Hippocampal formation (tissue), 2 donors: ENCODE measurements around the gene CBX3.
"Not testable (repeated sequence)": the region's sequence is repeated elsewhere in the genome, so short reads cannot be mapped to it uniquely, and the experiment has no call there.

ENCODE experiments used
- DNase-seq, 2 donors: peaks; one replicate each; lab custom pipeline; 2025; lab: John Stamatoyannopoulos, UW

The CBX3 gene

DNA sequence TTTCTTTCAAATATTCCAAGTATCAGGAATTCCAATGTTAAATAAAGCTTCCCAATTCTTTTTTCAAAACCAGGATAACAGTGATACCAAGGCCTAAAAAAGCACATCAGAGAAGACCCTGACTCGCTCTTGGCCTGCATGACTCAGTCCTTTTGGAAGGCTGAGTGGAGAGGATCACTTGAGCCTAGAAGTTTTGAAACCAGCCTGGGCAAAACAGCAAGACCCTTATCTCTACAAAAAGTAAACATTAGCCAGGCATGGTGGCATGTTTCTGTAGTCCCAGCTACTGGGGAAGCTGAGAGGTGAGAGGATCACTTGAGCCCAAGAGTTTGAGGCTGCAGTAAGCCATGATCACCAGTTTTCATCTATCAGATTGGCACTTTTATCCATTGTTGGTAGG, 30.9 kb upstream of the CBX3 start:
- DNase-seq = no peak

- DNase-seq = no peak
Measured at GRCh38 chr7:26171601-26172000, 29.9 kb upstream of the CBX3 start.

- DNase-seq = no peak
Measured at GRCh38 chr7:26172048-26172447, 29.5 kb upstream of the CBX3 start.

- not testable (repeated sequence) for DNase-seq
Measured at GRCh38 chr7:26175903-26176302, 25.6 kb upstream of the CBX3 start.

DNA sequence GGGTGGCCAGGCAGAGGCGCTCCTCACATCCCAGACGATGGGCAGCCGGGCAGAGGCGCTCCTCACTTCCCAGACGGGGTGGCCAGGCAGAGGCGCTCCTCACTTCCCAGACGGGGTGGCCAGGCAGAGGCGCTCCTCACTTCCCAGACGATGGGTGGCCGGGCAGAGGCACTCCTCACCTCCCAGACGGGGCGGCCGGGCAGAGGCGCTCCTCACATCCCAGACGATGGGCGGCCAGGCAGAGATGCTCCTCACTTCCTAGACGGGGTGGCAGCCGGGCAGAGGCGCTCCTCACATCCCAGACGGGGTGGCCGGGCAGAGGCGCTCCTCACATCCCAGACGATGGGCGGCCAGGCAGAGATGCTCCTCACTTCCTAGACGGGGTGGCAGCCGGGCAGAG, 24.8 kb upstream of the CBX3 start:
- DNase-seq = not testable (repeated sequence)

DNA sequence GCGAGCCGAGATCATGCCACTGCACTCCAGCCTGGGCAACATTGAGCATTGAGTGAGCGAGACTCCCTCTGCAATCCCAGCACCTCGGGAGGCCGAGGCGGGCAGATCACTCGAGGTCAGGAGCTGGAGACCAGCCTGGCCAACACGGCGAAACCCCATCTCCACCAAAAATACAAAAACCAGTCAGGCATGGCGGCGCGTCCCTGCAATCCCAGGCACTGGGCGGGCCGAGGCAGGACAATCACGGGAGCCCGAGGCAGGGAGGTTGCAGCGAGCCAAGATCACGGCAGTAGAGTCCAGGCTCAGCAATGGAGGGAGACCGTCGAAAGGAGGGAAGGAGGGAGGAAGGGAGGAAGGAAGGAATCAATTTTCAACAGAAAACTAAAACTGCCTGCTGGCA, 24.3 kb upstream of the CBX3 start:
- not testable (repeated sequence) for DNase-seq

DNA sequence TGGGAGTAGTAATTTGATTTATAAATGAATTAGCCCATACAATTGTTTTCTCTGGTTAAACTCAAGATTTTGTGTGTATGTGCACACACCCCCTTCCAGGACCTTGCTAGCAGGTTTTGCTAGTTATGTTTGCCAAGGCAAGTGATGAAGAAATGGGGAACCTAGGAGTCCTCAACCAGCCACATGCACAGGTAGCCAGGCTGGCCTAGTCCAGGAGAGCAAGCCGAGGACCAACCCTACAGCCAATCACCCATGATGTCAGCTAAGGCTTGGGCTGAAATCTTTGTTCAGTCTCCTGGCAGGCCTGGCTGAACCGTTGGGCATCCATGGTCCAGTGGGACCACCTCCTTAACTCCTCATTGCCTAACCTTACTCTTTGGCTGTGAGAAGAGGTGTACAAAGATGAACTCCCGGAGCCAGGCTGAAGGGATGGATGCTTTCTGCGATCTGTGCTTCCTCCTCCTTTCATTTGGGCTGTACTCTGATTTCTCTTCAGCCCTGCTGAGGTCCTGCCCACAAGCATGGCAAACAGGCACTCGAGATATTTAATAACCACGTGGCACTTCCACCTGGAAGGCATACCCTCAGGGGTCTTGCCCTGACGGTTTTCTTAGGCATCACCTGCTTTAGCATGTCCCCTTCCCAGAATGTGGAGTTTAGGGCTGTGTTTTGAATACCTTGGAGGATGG, 23.1 kb upstream of the CBX3 start:
- DNase-seq = no peak

DNA sequence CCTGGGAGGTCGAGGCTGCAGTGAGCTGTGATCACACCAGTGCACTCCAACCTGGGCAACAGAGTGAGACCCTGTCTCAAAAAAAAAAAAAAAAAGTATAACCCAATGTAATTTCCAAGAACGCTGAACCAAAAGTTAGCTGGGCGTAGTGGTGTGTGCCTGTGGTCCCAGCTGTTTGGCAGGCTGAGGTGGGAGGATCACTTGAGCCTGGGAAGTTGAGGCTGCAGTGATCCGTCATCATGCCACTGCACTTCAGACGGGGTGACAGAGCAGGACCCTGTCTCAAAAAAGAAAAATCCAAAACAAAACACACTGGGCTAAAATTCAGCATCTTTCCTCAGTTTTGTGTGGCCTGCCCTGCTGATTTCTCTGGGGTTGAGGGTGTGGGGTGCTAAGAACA, 22.1 kb upstream of the CBX3 start:
- no peak for DNase-seq

- DNase-seq = no peak
Measured at GRCh38 chr7:26179826-26180497, 21.6 kb upstream of the CBX3 start.

DNA sequence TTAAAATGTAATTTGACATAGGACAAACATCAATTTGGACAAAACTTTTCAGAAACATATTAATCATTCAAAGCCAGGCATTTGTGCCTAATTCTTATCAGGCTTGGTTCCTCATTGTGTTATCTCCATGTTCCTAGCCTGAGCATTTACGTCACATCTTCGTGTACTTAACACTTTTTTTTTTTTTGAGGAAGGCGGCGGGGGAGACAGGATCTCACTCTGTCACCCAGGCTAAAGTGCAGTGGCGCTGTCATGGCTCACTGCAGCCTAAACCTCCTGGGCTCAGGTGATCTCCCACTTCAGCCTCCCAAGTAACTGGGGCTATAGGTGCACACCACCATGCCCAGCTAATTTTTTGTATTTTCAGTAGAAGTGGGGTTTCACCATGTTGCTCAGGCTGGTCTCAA, 20.8 kb upstream of the CBX3 start:
- no peak for DNase-seq

GRCh38 chr7:26181474-26182227, 19.9 kb upstream of the CBX3 start:
- no peak for DNase-seq

DNA sequence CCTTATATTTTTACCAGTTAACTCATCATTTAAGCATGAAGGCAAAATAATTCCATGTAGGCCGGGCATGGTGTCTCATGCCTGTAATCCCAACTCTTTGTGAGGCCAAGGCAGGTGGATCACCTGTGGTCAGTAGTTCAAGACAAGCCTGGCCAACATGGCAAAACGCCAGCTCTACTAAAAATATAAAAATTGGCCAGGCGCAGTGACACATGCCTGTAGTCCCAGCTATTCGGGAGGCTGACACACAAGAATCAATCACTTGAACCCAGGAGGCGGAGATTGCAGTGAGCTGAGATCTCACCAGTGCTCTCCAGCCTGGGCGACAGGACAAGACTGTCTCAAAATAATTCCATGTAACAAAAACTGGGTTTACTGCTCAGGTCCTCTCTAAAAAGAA, 19.3 kb upstream of the CBX3 start:
- DNase-seq = no peak

GRCh38 chr7:26182706-26183105, 18.8 kb upstream of the CBX3 start:
- no peak for DNase-seq

DNA sequence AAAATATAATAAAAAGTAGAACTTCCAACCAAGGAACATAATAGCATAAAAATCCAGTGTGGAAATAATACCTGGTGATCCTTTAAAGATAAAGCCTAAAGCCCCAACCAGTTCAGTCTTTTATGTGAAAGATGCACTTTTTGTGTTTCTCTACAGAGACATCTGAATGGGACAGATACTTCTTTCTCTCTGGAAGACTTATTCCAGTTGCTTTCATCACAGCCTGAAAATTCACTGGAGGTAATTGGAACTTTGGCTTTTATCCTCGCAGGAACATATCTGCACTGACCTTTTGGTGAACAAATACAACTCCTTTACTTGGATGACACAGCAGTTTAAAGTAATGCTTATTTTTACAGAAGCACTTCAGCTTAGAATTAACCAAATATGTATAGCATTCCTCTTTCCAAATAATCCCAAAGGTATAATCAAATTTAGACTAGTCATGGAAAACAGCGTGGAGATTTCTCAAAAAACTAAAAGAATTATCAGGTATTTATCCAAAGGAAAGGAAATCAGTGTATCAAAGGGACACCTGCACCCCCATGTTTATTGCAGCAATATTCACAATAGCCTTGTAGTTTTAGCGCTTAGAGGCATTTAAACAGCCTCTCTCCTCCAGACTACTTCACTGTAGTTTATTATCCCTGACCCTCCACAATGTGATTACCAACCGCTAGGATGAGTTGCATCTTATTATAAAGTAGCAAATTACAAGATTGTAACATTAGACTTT, 17.8 kb upstream of the CBX3 start:
- no peak for DNase-seq

GRCh38 chr7:26184281-26185101, 17.1 kb upstream of the CBX3 start:
- DNase-seq = not testable (repeated sequence)

GRCh38 chr7:26185131-26185843, 16.3 kb upstream of the CBX3 start:
- DNase-seq = no peak

GRCh38 chr7:26185844-26186180, 15.7 kb upstream of the CBX3 start:
- no peak for DNase-seq

DNA sequence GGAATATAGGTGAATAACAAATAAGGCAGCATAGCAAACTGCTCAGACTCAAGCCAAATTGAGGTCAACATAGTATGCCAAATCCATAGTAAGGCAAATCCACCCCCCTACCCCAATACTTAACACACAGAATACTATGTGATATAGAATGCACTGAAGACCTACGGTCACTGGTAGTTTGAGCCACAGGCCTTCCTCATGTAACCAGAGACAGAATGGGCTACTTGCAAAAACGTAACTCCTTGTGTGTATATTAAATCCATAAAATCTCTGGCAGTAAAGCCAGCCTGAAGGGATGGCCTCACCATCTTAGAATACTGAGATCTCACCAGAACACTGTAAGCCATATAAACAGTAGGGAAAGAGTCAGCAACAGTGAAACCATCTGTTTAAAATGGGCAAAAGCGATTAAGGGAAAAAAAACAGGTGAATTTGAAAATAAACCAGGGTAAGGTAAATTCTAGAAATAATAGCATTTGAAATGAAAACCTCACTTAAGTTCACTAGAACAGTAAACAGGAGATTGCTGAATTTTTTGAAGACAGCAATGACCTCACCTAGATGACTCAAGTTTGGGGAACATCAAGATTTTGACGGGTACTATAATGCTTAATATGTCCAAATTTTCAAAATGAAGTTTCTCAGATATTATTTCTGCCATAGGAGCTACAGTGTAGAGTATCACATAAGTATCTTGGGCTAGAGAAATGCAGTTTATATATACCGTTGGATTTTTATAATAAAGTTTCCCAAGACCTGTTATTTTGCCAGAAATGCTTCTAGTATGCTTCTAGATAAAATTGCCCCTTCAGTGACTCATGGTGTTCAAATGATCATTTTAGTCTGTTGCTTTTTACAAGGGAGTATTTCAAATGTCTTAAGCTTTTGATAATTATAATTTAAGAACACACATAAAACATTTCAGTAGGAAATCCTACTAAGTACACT, 14.9 kb upstream of the CBX3 start:
- DNase-seq = no peak

DNA sequence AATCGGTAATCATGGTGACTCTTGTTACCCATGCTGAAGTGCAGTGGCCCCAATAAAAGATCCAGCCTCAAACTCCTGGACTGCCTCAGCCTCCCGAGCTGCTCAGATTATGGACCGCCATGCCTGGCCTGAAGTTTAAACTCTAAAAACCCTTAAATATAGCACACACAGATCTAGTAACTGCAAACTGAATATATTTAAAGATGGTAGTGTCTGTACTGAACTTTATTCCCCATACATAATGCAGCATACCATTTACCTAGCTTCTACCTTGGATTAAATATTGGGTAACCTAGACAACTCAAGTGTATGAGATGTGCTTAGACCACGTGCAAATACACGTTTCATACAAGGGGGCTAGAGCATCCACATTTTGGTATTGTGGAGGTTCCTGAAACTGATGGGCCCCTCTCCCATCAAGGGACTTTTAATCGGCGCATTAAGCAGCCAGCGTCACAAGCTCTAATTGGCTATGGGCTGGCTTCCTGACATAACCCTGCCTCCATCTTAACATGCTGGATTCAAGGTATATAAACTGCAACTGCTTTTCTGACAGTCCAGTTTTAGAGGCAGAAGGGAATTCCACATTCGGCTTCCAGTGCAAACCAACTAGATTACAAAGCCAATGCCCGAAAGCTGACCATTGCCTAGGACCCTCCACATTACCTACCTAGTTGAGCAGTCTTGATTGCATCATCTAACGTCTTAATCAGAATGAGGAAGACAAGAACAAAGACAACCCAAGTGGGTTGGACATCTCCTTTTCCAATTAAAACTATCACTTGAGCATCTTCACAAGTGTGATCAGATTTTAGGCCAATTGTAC, 14.0 kb upstream of the CBX3 start:
- no peak for DNase-seq
